ENCODE results near the gene MAT2A.
"Not testable (repeated sequence)": the region's sequence is repeated elsewhere in the genome, so short reads cannot be mapped to it uniquely, and the experiment has no call there.

Gene MAT2A

DNA sequence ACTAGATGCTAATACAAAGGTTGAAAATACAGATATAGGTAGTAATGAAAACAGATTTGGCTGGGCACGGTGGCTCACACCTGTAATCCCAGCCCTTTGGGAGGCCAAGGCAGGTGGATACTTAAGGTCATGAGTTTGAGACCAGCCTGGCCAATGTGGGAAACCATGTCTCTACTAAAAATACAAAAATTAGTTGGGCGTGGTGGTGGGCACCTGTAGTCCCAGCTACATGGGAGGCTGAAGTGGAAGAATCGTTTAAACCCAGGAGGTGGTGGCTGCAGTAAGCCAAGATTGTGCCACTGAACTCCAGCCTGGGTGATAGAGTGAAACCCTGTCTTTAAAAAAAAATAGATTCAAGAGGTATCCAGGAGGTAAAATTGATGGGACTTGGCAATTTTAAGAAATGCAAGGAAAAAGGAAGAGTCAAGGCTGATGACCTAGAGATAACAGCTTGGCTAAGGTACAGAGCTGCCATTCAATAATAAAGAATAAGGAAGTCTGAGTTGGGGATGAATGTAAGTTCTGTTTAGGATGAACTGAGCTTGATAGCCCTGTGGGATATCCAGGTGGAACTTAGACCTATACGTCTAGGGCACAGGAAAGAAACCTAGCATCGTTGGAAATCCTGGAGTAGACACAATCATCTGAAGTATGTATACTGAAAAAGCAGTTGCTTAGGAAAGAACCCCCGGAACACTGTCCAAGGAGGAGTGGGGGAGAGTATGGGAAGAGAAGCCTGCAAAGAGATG lies 9.1 kb downstream of the MAT2A start:
- no peak for DNase-seq (ENCODE audit: low spot score)

DNA sequence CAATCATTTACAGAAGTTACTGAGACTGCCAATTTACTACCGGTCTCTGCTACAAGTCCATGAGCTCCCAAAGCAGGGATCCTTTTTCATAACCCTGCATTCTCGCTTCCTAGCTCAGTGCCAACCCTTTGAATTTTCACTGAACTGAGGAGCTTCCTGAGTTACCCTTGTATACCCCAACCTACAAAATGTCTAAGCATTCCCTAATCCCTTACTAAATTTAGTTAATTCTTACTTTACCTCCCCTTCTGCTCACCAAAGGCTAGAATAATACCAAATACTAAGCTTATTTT lies 9.6 kb downstream of the MAT2A start:
- no peak for DNase-seq (ENCODE audit: low spot score)

DNA sequence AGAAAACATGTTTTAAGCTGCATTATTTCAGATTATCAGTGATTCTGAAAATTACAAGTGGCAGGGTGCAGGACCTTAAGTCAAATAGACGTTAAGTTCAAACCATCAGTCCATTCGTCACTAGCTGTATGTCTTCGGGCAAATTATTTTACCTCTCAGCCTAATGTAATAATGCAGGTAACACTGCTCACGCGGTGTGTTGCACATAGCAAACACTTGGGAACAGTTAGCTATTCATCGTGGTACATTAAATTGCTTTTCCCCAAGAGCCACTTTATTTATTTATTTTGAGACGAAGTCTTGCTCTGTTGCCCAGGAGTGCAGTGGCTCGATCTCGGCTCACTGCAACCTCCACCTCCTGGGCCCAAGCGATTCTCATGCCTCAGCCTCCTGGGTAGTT lies 10.1 kb downstream of the MAT2A start:
- DNase-seq (ENCODE audit: low spot score), result no peak

DNA sequence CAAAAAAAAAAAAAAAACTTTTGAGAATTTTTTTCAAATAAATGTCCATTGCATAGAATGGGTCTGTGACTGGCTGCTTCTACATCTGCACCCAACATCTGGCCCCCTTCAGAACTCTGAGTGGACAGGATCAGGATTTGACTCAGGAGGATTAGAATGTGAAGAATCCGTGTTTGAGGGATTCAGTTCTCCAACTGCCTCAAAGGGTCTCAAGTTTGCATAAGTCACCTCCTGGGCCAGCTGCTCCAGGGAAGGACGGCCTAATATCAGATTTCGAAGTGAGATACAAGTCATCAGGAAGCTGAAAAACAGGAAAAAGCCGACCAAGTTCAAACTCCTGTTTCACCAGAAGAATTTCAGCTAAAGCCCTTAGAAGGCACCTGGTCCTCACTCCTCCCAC lies 10.9 kb downstream of the MAT2A start:
- no peak for DNase-seq (ENCODE audit: low spot score)

DNA sequence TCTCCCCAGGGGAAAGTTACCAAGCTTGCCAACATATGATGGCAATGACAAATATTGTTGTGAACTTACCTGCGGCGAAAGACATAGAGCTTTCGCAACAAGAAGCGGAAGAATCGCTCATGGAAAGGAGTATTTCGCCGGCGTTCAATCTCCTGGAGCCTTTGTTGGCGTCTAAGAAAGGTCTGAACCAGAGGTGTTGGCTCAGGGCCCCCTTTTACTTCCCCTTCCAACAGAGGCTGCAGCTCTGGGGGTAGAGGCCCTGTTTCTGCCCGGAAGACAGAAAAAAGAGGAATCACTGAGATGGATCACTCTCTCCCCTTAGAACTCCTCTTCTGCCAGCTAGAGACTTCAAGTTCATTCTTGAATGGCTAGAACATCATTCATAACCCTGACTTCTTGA lies 11.5 kb downstream of the MAT2A start:
- DNase-seq (ENCODE audit: low spot score), result no peak

DNA sequence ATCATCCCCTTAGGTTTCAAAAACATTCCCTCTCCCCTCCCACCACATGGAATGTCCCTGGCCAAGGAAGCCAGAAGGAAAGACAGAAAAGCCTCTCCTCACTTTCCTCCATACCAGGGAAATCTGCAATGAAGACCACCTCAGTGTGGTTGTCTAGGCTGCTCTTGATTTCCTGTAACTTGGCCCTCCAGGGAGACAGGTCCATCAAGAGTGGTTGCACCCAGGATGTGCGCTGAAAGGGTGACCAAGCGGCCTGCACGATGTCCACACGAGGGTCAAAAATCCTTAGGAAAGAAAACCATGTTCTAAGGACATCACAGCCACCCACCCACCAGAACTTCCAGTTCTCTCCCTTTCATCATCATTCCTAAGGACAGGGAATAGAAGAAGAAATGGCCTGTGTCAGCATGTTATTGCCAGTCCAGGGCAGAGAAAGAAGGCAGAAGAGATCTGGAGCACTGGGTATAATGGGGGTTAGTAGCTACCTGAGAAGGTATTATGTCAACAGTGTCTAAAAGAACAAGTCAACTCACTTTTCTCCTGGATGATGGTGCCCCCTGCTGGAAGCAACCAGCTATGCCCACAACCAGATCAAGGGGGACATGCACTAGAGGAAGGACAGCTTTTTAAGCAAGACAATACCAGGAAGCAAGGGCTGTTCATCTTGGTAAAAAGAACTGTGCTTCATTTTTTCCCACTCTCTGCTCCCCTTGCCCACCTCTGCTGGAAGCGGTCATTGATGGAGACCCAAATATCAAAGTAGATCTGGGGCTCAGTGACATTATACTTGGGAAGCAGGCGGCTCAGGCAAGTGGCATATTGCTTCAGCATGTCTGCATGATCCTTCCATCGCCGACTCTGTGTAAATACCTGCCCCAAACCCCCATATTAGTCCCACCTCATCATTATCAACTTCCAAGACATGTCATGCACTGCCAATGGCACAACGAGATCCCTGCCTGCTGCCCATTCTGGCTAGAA lies 13.0 kb downstream of the MAT2A start:
- DNase-seq (ENCODE audit: low spot score), result peak; percentile 78

DNA sequence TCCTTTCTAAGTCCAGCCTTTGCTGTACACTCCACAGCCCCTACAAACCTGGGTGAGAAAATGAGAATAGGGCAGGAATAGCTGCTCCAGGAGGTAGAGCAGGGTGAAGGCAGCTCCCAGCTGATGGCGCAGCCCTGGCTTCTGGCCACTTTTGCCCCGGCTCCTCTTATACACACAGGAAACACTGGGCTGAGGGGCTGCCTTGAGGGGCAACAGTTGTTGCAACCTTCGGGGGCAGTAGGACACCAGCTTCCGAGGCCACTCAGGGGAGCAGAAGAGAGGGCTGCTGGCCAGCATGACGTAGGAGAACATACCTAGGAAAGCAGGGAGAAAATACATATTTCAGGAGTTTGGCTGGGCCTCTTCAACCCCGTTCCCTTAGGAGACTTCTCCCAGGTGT lies 14.2 kb downstream of the MAT2A start:
- DNase-seq (ENCODE audit: low spot score), result no peak

DNA sequence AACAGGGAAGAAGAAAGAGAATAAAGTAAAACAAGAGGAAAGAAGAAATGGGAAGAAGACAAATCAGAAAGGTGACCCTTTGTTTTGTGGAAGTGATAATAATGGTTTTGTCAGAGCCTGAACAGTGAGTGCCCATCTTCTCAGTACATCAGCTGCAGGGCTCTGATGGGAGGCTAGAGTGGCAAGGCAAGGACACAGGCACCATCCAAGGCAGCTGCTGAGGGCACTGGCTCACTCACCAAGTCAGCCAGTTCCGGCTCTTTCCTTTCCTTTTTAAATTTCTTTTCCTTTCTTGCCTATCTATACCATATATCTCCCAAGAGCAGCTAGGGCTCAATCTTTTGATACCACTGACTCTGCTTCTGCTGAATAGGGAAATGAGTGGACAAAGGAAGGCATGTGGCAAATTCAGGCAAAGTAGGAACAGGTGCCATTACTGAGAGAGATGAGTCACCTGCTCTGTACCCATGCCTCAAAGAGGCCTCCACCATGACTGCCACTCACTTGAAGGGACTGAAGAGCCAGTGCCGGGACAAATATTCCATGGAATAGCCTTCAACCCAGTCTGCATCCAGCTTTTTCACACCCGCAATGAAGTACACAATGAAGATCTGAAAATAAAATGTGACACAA lies 16.1 kb downstream of the MAT2A start:
- no peak for DNase-seq (ENCODE audit: low spot score)

DNA sequence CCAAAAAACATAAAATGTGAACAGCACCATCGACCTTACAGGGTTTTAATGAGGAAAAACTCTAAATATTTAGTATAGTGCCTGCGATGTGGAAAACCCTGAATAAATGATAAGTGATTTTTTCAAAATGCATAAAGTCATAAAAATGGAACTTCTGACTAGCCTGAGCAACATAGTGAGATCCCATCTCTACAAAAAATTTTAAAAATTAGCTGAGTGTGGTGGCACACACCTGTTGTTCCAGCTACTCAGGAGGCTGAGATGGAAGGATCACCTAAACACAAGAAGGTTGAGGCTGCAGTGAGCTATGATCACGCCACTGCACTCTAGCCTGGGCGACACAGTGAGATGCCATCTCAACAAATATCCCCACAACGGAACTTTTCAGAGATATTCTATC lies 18.2 kb downstream of the MAT2A start:
- no peak for DNase-seq (ENCODE audit: low spot score)

DNA sequence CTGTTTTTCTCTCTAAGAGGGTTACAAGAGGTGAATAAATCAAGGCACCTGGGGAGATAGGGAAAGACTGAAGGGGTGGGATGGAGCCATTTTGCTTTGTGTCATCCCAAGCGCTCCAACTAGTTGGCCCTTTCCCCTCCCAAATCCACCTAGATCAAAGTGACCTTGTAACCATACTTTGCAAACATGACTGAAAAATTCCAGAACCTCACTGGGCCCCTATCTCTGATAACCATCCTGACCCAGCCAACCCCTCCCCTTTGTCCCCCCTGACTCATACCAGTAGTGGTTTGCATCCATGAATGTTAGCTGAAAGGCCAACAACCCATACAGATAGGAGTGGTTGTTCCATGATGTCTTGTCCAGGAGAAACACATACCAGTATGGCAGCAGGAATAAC lies 19.2 kb downstream of the MAT2A start:
- DNase-seq (ENCODE audit: low spot score), result no peak

DNA sequence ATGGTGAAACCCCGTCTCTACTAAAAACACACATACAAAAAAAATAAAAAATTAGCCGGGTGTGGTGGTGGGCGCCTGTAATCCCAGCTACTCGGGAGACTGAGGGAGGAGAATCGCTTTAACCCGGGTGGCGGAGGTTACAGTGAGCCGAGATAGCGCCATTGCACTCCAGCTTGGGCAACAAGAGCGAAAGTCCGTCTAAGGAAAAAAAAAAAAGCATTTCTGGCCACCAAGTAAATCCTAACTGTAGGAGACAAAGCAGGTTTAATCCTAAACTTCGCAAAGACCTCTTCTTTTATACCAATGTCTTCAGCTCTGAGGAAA lies 21.4 kb downstream of the MAT2A start:
- not testable (repeated sequence) for DNase-seq (ENCODE audit: low spot score)

DNA sequence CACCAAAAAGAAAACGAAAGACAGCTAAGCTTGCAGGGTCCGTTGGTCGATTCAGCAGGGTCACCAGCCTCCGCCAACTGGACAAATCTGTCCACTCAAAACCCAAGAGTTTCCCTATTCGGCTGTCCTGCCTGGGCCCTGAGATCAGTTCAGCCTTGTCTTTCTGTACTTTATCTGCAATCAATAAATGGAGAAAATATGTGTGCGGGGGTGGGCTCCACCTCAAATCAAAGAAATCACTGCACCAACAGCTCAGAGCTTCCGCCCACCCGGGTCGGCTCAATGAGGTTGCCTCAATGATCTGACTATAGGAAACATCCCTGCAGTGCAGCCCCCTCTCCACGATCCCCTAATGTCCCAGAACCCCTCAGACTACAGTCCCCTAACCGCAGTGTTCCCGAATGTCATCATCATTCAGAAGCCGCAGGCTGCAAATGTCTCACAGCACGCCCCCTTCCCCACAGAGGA lies 21.9 kb downstream of the MAT2A start:
- no peak for DNase-seq (ENCODE audit: low spot score)

DNA sequence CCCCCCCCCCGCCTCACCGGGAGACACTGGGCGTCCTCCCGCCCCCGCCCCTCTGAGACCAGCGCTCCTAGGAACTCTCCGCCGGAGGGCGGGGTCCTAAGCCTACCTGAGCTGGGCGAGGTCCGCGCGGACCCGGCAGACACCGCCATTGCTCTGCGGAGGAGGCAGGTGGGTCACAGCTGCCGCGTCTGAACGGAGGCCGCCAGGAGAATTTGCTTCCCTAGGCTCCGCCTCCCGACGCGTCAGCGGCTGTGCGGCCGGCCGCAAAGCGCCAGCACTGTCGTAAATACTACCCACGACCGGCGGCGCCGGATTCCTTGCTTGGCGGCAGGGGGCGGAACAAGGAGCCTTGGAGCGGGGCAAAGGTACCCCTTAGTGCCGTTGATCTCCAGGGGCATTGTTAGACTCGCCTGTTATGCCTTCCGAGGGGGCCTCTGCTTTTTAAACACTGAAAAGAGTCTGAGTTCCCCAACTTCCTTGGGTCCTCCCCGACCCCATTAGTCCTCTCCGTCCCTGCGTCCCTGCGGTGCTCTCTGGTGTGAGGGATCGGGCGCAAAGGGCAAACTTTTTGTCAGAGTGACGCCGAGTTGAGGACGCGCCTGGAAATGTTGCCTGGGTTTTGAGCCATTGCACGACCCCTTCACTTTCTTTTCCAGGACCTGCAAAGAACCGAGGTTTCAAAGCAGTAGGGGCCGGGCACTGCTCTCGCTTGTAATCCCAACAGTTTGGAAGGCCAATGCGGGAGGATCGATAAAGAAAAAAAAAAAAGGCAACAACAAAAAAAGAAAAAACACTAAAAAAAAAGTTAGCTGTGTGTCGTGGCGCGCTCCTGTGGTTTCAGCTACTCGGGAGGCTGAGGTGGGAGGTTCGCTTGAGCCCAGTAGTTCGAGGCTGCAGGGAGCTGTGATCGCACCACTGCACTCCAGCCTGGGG lies 22.6 kb downstream of the MAT2A start, which contains the start of gene GGCX:
GGCX (minus strand) TSS at position 214 of the 933 bp plus-strand sequence; CDS start at position 149, 65 bp downstream.
- DNase-seq (ENCODE audit: low spot score), result peak; percentile 95

DNA sequence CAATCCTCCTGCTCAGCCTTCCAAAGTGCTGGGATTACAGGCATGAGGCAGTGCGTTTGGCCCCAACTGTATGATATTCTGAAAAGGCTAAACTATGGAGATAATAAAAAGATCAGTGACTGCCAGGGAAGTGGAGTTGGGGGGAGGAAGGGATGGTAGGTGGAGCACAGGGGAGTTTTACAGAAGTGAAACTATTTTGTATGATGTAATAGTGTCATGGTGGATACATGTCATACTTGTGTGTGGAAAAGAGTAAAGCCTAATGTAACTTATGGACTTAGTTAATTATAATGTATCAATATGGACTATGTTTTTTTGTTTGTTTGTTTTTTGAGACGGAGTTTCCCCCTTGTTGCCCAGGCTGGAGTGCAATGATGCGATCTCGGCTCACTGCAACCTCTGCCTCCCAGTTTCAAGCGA lies 25.2 kb downstream of the MAT2A start:
- DNase-seq (ENCODE audit: low spot score), result no peak

DNA sequence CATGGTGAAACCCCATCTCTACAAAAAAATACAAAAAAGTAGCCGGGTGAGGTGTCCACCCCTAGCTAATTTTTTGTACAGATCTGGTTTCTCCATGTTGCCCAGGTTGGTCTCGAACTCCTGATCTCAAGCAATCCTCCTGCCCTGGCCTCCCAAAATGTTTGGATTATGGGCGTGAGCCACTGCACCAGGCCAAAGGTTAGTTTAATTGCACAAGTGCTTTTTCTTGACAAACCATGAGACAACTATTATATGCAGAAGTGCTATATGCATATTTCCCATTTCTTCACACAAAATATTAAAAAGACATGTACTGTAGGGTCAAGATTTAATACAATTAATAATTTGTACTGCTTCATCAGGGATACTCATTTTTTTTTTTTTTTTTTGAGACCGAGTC lies 27.3 kb downstream of the MAT2A start:
- no peak for DNase-seq (ENCODE audit: low spot score)

DNA sequence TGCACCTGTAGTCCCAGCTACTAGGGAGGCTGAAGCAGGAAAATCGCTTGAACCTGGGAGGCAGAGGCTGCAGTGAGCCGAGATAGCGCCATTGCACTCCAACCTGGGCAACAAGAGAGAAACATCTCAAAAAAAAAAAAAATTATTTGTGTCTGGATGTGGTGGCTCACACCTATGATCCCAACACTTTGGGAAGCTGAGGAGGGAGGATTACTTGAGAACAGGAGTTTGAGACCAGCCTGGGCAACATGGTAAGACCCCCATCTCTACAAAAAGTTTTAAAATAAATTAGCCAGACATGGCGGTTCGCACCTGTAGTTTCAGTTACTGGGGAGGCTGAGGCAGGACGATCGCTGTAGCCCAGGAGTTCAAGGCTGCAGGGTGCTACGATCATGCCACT lies 36.8 kb downstream of the MAT2A start:
- no peak for DNase-seq (ENCODE audit: low spot score)

DNA sequence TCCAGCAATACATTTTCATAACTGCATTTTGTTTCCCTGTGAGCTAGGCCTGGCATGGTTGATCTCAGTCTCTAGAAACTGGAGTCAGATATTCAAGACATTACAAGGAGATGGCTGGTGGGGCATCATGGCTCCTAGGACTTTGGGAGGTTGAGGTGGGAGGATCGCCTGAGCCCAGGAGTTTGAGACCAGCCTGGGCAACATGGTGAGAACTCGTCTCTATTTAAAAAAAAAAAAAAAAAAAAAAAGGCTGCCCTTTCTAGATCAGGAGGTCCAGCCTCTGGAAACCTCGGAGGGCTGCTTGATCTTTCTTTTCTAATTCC lies 38.1 kb downstream of the MAT2A start:
- no peak for DNase-seq (ENCODE audit: low spot score)

DNA sequence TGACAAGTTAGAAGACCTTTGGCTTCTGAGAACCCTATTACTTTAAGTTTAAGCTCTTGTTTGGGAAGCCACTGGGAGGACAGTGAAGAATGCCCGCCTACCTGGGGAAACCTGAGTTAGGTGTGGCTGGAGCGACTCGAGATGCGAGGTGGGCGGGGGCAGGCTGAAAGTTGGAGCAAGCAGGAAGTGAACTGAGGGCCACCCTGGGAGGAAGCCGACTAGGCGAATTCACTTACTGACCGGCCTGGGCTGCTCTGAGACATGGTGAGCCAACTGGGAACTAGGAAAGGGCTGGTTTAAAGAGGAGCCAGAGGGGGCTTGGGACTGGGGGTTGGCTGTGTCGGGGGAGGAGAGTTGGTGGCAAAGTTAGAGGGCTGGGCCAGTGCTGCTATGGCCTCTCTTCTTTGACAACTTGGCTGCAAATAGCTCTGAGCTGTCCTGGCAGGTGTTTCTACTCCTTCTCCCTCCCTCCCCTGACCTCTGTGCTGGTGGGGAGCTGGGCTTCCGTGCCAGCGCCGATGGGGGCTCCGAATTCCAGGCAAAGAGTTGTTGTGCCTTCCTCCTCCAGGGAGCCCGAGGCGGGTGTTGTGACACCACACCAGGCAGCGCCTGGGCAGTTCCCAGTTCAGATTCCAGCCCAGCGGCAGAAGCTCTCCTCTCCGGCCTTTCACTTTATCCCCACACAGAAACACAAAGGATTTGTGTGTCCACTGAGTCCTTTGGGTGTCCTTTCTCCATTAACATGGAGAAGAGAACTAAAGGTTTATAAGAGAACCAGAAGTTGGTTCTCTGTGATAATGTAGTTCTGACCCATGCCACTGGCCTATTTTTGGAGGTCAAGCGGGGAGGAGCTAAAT lies 38.6 kb downstream of the MAT2A start, which contains the start of gene VAMP8:
VAMP8 (plus strand) TSS at position 201 of the 857 bp plus-strand sequence; CDS start at position 262, 61 bp downstream.
- no peak for DNase-seq (ENCODE audit: low spot score)

DNA sequence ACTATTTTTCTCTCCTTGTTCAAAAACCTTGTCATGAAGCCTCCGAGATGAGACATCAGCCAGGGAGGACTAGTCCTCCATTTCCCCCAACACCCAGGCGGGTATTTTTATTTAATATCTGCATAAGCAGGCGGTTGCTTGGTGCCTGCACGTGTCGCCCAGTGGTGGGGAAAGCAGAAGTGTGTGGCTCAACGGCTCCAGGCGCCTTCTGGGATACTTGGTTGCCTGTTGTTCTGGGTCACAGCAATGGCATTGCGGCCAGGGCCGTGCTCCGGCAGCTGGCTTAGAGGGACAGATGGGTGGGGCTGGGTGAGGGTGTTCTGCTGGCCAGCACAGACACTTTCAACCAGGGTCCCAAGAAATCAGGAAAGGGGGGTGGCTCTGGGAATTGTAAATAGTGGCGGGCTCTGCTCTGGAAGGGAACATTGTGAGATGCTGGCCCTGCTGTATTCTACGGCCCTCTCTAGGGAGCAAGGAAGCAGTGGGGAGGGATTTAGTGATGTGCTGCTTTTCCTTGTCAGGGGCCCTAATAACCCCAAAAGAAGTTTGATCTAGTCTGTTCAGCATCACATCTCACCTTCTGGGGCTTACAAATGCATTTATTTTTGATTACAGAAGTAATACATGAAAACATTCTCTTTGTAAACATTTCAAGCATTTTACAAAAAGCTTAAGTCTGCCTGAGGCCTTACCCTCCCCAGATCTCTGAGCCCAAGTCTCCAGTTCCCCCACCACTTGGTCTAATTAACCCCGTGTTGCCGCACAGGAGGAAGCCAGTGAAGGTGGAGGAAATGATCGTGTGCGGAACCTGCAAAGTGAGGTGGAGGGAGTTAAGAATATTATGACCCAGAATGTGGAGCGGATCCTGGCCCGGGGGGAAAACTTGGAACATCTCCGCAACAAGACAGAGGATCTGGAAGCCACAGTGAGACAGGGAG lies 39.5 kb downstream of the MAT2A start:
- DNase-seq (ENCODE audit: low spot score), result no peak

Measured in putamen (tissue), 1 donor.